Thymus (tissue), 14 donors: ENCODE measurements around the gene TMPRSS11D. TPM values are rescaled to one million over a fixed set of nuclear protein-coding genes. Genes with fewer than 3 reads are reported as not detected.

ENCODE experiments used
- DNase-seq, 9 donors: peaks; one replicate each; pipeline ENCODE4 v3.0.0-alpha.2; 2013; ENCODE audit warnings: low spot score in 9 of 9, low read depth in 6 of 9, missing footprints in 1 of 9
- H3K27ac ChIP-seq, 2 donors: one replicate each; pipeline ENCODE4 v1.5.1; 2013; ENCODE audit warnings: control low read depth in 1 of 2, low read depth in 1 of 2, low read length in 1 of 2, mild to moderate bottlenecking in 1 of 2, moderate library complexity in 1 of 2
- H3K27me3 ChIP-seq, 2 donors: one replicate each; pipeline ENCODE4 v1.5.1; 2013; ENCODE audit warnings: low read length in 1 of 2; ENCODE audit not compliant: control insufficient read depth in 2 of 2, insufficient read depth in 1 of 2
- H3K36me3 ChIP-seq, 2 donors: one replicate each; pipeline ENCODE4 v1.5.1; 2013; ENCODE audit warnings: low read length in 1 of 2, mild to moderate bottlenecking in 1 of 2, moderate library complexity in 1 of 2; ENCODE audit not compliant: control insufficient read depth in 2 of 2, insufficient read depth in 2 of 2
- H3K4me1 ChIP-seq, 2 donors: one replicate each; pipeline ENCODE4 v1.5.1; 2013; ENCODE audit warnings: low read length in 2 of 2; ENCODE audit not compliant: control insufficient read depth in 2 of 2, insufficient read depth in 2 of 2
- H3K4me3 ChIP-seq, 2 donors: one replicate each; pipeline ENCODE4 v1.5.1; 2013; ENCODE audit warnings: low read length in 2 of 2, control low read depth in 1 of 2, mild to moderate bottlenecking in 1 of 2
- H3K9me3 ChIP-seq, 2 donors: one replicate each; pipeline ENCODE4 v1.5.1; 2013; ENCODE audit warnings: low read length in 1 of 2, mild to moderate bottlenecking in 1 of 2; ENCODE audit not compliant: control insufficient read depth in 2 of 2, insufficient read depth in 1 of 2
- WGBS: extraction: QIAGEN DNeasy Blood & Tissue Kit; methylation state at CpG from one replicate; pipeline ENCODE4 v1.1.7; 2013; 5-methylcytosine and 5-hydroxymethylcytosine counted together
- long read RNA-seq, 10 donors: transcript quantifications; one replicate each; lab custom pipeline, GENCODE V29; 2026
- polyA plus RNA-seq: library from polyadenylated mRNA; stranded (reverse); fragments of 200-250 nt; gene quantifications from one replicate; pipeline ENCODE4 v1.2.3, GENCODE V29; 2013
- total RNA-seq: library from RNA; stranded (reverse); fragments of 120-200 nt; gene quantifications from one replicate; pipeline ENCODE4 v1.2.4, GENCODE V29; 2013
- donor health status: healthy.

TMPRSS11D gene, protein sequence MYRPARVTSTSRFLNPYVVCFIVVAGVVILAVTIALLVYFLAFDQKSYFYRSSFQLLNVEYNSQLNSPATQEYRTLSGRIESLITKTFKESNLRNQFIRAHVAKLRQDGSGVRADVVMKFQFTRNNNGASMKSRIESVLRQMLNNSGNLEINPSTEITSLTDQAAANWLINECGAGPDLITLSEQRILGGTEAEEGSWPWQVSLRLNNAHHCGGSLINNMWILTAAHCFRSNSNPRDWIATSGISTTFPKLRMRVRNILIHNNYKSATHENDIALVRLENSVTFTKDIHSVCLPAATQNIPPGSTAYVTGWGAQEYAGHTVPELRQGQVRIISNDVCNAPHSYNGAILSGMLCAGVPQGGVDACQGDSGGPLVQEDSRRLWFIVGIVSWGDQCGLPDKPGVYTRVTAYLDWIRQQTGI
- total RNA-seq (0.05 TPM), polyA plus RNA-seq (1.3 TPM)
- long read RNA-seq, donor 1 = 0 reads
- long read RNA-seq, donor 2 = 0 reads
- long read RNA-seq, donor 3 = 0 reads
- long read RNA-seq, donor 4 = 0 reads
- long read RNA-seq, donor 5 = 0 reads
- long read RNA-seq, donor 6 = 0 reads
- long read RNA-seq, donor 7 = 0 reads
- long read RNA-seq, donor 8 = 0 reads
- long read RNA-seq, donor 9 = 0 reads
- long read RNA-seq, donor 10 = 0 reads

DNA sequence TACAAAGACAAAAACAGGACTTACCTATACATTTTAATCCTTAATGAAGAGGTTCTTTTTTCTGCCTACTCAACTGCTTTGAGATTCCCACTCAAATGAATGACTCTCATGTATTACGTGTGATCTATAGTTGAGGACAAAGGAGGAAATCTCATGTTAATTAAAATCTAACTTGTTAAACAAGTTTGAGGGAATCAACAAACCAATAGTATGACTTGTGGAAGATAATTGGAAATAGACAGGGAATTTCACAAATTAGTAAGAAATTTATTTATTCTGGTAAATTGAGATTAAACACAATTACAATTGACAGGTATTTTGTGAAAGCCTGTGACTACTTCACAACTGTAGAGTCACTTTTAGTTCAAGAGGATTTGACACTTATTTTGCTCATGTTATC, at the start of gene TMPRSS11D:
Gene TMPRSS11D, minus strand, starts transcription at position 101 of the 400 bp plus-strand sequence. Its CDS starts 69 bp downstream, at position 32.
- H3K4me3 ChIP-seq = no peak within 1 kb of the TSS
- WGBS = 99% methylated on average over 1 of the region's 1 CpG
- no peaks in the 10 kb centered on the region for H3K27me3 ChIP-seq

DNA sequence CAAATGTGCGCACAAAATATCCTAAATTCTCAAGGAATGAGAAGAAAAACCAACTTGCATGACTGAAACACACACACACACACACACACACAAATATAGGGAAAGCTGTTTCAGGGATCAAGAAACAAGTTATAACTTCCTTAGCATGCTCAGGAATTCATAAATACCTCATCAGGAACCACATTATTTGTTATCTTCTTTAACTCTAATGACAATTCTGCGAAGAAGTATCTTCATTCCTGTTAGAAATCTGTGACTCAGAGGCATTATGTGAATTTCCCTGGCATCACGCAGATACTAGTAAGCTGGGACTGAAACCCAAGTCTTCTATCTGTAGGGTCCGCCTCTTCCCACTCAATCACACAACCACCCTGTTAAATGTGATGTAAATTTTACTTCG, 49.2 kb upstream of the TMPRSS11D start:
- H3K4me1 ChIP-seq = peaks cover 0 to 4% of the 10 kb centered on the region in 2 donors
- H3K27ac ChIP-seq = no peak overlapping the region
- no peaks in the 10 kb centered on the region for H3K9me3 ChIP-seq
- no peaks in the 10 kb centered on the region for H3K27me3 ChIP-seq
- WGBS = 97% methylated on average over 5 of the region's 5 CpGs
- no peaks in the 10 kb centered on the region for H3K36me3 ChIP-seq
- DNase-seq = no peak
- no peak overlapping the region for H3K4me3 ChIP-seq

More for the DNA sequence above, at the start of gene TMPRSS11D:
- no peaks in the 10 kb centered on the region for H3K4me1 ChIP-seq
- no peaks in the 10 kb centered on the region for H3K36me3 ChIP-seq
- no peak within 1 kb of the TSS for H3K27ac ChIP-seq
- no peak for DNase-seq
- H3K9me3 ChIP-seq = no peaks in the 10 kb centered on the region

DNA sequence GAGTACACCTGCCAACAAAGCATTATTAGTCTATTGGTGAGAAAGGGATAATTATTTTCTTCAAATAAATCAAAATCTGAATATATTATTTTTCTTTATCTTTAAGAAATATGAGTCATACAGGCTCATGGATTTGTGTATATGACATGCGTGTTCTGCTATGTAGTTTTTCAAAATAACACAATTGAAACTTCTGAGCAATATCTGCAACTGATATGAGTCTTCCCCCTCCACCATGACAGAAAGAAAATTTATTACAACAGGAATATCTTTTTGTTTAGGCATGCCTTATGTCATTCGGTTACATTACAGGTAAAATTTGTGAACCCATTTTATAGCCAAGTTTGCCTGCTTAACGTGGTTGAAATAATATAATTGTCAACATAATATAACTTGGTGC, 47.5 kb upstream of the TMPRSS11D start:
- no peaks in the 10 kb centered on the region for H3K27me3 ChIP-seq
- no peak overlapping the region for H3K4me3 ChIP-seq
- H3K4me1 ChIP-seq = peaks cover 0 to 4% of the 10 kb centered on the region in 2 donors
- no peak for DNase-seq
- no peaks in the 10 kb centered on the region for H3K36me3 ChIP-seq
- H3K9me3 ChIP-seq = peaks cover 0 to 4% of the 10 kb centered on the region in 2 donors
- H3K27ac ChIP-seq = no peak overlapping the region
- WGBS = 96% methylated on average over 3 of the region's 3 CpGs

DNA sequence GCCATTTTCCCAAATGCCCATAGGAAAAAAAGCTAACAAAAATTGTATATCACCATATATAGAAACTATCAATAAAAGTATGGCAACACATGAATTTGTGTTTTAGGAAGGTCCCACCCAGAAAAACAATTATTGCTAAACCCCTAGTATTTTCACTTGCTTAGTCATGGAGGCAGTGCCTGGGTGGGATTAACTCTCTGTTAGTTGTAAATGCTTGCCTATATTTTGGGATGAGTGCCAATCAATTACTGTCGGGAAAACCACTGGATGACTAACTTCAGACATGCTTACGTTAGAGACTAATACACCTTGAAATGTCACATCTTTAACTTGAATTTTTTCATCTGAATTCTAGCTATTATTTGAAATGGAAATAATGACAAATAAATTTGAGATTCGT, 45.6 kb upstream of the TMPRSS11D start:
- H3K27me3 ChIP-seq = no peaks in the 10 kb centered on the region
- H3K27ac ChIP-seq = no peak overlapping the region
- H3K9me3 ChIP-seq = peaks cover 0 to 4% of the 10 kb centered on the region in 2 donors
- 93% methylated on average over 3 of the region's 3 CpGs for WGBS
- no peak overlapping the region for H3K4me3 ChIP-seq
- no peaks in the 10 kb centered on the region for H3K4me1 ChIP-seq
- no peak for DNase-seq
- no peaks in the 10 kb centered on the region for H3K36me3 ChIP-seq

DNA sequence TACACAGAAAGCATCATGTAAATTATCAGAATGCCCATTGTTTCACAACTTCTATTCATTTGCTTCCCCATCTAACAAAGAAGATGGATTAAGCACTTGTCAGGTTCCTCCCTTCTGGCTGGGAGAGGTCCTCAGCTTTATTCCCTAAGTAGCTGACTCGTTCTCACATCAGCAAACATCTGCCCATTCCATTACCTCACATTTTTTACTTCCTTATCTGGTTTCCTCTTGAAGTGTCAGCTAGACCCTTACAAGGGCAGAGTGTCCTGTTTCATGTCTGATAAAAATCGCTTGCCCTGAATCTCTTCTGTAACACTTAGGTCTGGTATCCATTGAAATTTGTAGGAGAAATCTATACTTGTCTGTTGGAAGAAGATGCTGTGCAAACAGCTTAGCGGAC, 44.7 kb upstream of the TMPRSS11D start:
- no peaks in the 10 kb centered on the region for H3K36me3 ChIP-seq
- WGBS = 41% methylated on average over 3 of the region's 3 CpGs
- DNase-seq = no peak
- H3K27me3 ChIP-seq = no peaks in the 10 kb centered on the region
- no peak overlapping the region for H3K27ac ChIP-seq
- H3K9me3 ChIP-seq = peaks cover 0 to 4% of the 10 kb centered on the region in 2 donors
- no peak overlapping the region for H3K4me3 ChIP-seq
- H3K4me1 ChIP-seq = no peaks in the 10 kb centered on the region

DNA sequence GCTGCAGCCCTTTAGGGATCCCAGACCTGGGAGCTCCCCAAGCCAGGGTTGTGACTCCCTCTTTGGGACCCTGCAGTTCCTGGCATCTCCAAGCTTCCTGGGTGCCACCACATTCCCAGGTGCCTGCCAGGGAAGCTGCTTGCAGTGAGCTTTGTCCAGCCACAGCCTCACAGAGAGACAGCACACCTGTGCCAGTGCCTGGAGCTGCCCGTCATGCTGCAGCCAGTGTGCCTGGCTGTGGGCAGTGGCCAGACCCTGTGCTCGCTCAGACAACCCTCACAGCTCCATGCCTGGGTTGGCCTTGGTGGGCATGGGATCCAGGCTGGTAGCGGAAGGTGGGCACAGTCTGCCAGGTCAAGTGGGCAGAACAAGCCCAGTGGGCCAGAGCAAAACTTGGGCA, 43.4 kb upstream of the TMPRSS11D start:
- no peaks in the 10 kb centered on the region for H3K4me1 ChIP-seq
- H3K36me3 ChIP-seq = no peaks in the 10 kb centered on the region
- no peaks in the 10 kb centered on the region for H3K27me3 ChIP-seq
- H3K27ac ChIP-seq = no peak overlapping the region
- H3K9me3 ChIP-seq = peaks cover 0 to 4% of the 10 kb centered on the region in 2 donors
- H3K4me3 ChIP-seq = no peak overlapping the region
- no peak for DNase-seq
- 98% methylated on average over 3 of the region's 3 CpGs for WGBS

DNA sequence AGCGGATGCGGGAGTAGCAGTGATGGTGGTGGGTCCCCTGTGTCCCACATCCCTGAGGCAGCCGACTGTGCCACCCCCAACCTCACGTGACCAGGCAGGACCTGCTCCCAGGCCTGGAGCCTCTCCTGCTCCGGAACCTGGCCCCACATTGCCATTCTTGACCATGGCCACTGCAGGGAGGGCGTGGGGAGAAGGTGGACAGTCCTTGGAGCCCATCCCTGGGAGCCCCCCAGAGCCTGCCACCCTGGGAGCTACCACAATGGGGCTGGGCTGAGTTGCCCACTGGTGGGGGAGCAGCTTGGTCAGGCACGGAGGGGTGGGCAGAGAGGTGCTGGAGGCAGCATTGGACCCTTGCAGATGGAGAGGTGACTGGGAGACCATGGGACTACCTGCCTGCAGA, 42.7 kb upstream of the TMPRSS11D start:
- no peak for DNase-seq
- H3K27ac ChIP-seq = no peak overlapping the region
- no peaks in the 10 kb centered on the region for H3K4me1 ChIP-seq
- no peak overlapping the region for H3K4me3 ChIP-seq
- H3K27me3 ChIP-seq = no peaks in the 10 kb centered on the region
- no peaks in the 10 kb centered on the region for H3K36me3 ChIP-seq
- 95% methylated on average over 7 of the region's 7 CpGs for WGBS
- peaks cover 0 to 4% of the 10 kb centered on the region in 2 donors for H3K9me3 ChIP-seq

DNA sequence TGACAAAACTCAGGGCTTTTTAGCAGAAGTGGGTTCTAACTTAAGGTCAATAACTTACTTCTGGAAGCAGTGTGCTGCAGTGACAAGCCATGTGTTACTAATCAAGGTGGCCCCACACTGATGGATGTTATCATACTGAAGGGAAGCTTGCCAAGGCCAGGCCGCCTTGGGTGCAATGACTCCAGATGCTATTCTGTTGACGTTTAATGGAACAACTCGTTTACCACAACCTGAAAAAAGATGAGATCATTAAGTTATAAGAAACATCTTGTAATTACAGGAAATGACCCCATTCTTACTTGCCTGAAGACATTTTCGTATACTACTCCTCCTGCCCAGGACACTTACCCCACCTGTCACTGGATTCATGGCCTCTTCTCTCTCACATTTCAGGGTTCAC, 38.9 kb upstream of the TMPRSS11D start:
- 95% methylated on average over 4 of the region's 4 CpGs for WGBS
- no peak overlapping the region for H3K27ac ChIP-seq
- DNase-seq = no peak

DNA sequence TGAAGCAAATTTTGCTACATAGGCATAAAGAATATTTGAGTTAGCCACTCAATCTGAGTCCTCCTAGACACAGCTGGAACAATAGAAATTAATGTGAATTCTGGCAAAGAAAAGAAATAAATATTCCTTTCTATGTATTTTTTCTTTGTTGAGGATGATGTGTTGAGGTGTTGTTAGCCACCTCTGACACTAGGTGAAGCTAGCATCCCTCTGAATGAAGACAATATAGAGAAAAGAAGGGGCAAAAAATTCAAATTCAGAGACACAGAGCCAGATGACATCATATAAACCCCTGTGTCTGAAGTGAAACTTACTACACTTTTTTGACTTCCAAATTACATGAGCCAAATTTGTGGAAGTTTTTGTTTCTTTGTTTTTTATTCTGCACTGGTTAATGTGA, 34.6 kb upstream of the TMPRSS11D start:
- DNase-seq = peak in 1 of 9 donors; percentile 26
- no peaks in the 10 kb centered on the region for H3K9me3 ChIP-seq

More for the DNA sequence above, 38.9 kb upstream of the TMPRSS11D start:
- no peaks in the 10 kb centered on the region for H3K27me3 ChIP-seq
- H3K9me3 ChIP-seq = peaks cover 0 to 4% of the 10 kb centered on the region in 2 donors
- H3K4me1 ChIP-seq = no peaks in the 10 kb centered on the region
- H3K36me3 ChIP-seq = no peaks in the 10 kb centered on the region
- no peak overlapping the region for H3K4me3 ChIP-seq

More for the DNA sequence above, 34.6 kb upstream of the TMPRSS11D start:
- H3K27me3 ChIP-seq = no peaks in the 10 kb centered on the region
- H3K4me1 ChIP-seq = peaks cover 0 to 4% of the 10 kb centered on the region in 2 donors
- no peaks in the 10 kb centered on the region for H3K36me3 ChIP-seq
- no peak overlapping the region for H3K27ac ChIP-seq
- no peak overlapping the region for H3K4me3 ChIP-seq
